Activated naive CD4-positive, alpha-beta T cell treated with Interleukin-2 at 50 U/mL for 16 hours (primary cell): ENCODE results near the gene ARG2.

Experiments
- DNase-seq: peaks from one replicate; pipeline ENCODE4 v3.0.0-alpha.2; 2020

ARG2 gene

DNA sequence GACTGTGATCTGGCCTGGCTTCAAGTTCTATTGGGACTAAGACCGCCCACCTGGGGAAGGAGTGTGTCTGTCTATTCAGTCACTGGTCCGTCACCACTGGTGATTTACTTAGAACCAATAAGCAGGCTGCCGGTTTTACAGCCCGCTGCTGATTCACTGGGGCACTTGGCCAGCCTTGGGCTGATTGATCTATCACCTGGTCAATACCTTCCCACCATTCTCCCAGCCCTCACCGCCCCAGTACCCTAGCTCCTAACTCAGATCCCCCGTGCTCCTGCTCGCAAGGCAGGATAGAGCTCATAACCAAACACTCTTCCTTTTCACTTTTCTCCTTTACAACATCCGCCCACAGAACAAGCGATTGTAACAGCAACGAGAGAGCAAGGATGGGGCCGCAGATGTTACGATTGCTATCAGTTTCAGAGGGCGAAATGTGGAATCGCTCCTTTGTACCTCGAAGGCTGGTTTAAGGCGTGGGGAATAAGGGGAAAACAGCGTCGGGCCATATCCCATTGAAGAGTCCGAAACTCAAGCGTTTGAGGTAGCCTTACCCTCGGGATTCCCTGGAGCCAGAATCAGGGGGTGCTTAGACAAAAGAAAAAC is 75.2 kb downstream of the ARG2 start:
- peak; percentile 77 for DNase-seq

- DNase-seq: peak; percentile 84
These were observed 75.8 kb downstream of the ARG2 start, which contains the start of gene RDH11 for GRCh38 chr14:67695394-67695949. Gene RDH11 (minus strand): TSS chr14:67695764. CDS start chr14:67695703, 61 bp downstream.

DNA sequence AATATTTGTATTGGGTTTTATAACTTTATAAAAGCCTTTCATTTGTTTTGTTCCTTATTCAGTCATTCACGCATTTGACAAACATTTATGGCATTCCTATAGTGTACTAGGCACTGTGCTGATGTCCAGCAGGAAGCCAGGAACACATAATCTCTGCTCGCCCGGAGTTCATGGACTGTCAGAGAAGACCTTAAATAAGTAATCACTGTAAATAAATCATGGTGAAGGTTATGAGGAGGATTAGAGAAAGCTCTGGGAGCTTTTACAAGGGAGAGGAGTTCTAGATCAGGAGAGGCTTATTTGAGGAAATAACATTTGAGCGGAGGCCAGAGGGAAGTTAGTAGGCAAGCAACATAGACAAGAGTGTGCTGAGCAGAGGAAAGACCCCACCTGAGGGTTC is 77.3 kb downstream of the ARG2 start:
- no peak for DNase-seq

- no peak for DNase-seq
These were observed 78.5 kb downstream of the ARG2 start for GRCh38 chr14:67698179-67698578.
